ENCODE results near the gene C21orf58.

- TF ChIP-seq CTCF (IDR thresholded peaks at IDR 0.05 in 2 of 3, conservative IDR thresholded peaks at IDR 0.05 in 1 of 3; ENCODE audit: borderline replicate concordance in 1 of 3, insufficient read depth in 1 of 3, low read depth in 2 of 3, low read length in 2 of 3), result no peak
- no peak for TF ChIP-seq POLR2AphosphoS5 (IDR thresholded peaks at IDR 0.05; ENCODE audit: low read depth, low read length)
- TF ChIP-seq MAX (IDR thresholded peaks at IDR 0.05), result no peak
- TF ChIP-seq ATF3 (IDR thresholded peaks at IDR 0.05), result no peak
- TF ChIP-seq ZNF274 (IDR thresholded peaks at IDR 0.05; ENCODE audit: low read depth, low read length), result no peak
- TF ChIP-seq POLR2A (IDR thresholded peaks at IDR 0.05; ENCODE audit: borderline replicate concordance, extremely low read depth, insufficient read depth, insufficient read length), result no peak
- no peak for TF ChIP-seq EGR1 (IDR thresholded peaks at IDR 0.05; ENCODE audit: low read depth)
- TF ChIP-seq EZH2 (IDR thresholded peaks at IDR 0.05), result no peak
- no peak for TF ChIP-seq JUND (IDR thresholded peaks at IDR 0.05)
- TF ChIP-seq RAD21 (IDR thresholded peaks at IDR 0.05; ENCODE audit: low read depth), result no peak
- TF ChIP-seq ZFX (IDR thresholded peaks at IDR 0.05), result no peak
- no peak for TF ChIP-seq CEBPB (IDR thresholded peaks at IDR 0.05; ENCODE audit: low read depth)
- TF ChIP-seq SP1 (IDR thresholded peaks at IDR 0.05; ENCODE audit: low read depth), result no peak
- TF ChIP-seq EZH2phosphoT487 (IDR thresholded peaks at IDR 0.05; ENCODE audit: borderline replicate concordance), result no peak
Measured at GRCh38 chr21:46319186-46319585, 4.5 kb downstream of the C21orf58 start.
